Measurements from ENCODE around the gene UTP18. TPM values are rescaled to one million over a fixed set of nuclear protein-coding genes. Genes with fewer than 3 reads are reported as not detected.

Gene UTP18
- total and polyA plus RNA-seq, 2 of the 13 experiments (the other 11 are each of a cell fraction or from before 2014, with no cell fraction given), result 35.2 to 104 TPM

DNA sequence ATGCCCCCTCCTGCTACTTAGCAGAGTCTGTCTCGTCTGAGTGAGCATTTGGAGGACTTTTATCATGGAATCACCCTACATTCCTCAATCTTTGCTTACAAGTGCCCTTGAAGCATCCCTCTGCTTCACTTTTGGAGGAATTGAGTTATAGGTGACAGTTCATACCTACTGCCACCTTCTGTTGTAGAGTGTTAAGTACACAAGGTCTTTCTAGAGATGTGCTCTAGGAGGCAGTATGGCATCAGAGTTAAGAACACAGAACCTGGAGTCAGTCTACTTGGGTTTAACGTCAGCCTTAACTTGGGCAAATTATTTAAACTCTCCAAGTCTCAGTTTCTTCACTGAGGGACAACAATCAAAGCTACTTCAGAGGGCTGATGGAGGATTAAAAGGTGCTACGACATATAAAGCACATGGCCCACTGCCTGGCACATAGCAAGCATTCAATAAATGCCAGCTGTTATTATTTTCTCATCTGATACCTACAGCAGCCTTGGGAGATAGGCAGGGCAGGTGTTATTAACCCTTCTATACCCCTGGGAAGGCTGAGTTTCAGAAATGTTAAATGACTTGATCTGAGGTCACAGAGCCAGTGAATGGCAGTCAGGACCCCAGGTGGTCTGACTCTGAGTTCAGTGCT is 62.2 kb downstream of the UTP18 start (continued):
- TF ChIP-seq KDM5A (IDR thresholded peaks at IDR 0.05; ENCODE audit: borderline replicate concordance, low read length) (no peak), RBAK (CRISPR knock-in tag; IDR thresholded peaks at IDR 0.05) (no peak), ZNF7 (CRISPR knock-in tag; IDR thresholded peaks at IDR 0.05) (no peak)

DNA sequence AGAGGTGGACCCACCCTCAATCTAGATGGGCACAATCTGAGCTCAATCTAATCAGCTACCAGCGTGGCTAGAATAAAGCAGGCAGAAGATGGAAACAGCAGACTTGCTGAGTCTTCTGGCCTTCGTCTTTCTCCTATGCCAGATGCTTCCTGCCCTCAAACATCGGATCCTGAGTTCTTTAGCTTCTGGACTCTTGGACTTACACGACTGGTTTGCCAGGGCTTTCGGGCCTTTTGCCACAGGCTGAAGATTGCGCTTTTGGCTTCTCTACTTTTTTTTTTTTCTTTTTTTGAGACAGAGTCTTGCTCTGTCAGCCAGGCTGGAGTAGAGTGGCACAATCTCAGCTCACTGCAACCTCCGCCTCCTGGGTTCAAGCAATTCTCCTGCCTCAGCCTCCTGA is 65.1 kb downstream of the UTP18 start:
- Histone ChIP-seq H3K79me2 (ENCODE audit: insufficient read depth, low read length) (no peaks in the 10 kb centered on the region), H3K4me2 (ENCODE audit: low read depth, low read length) (no peak overlapping the region), H3K9ac (ENCODE audit: insufficient read depth, low read depth, low read length) (no peak overlapping the region), H2AFZ (ENCODE audit: low read length) (no peak overlapping the region), H3K4me1 (ENCODE audit: insufficient read depth, low read length) (no peaks in the 10 kb centered on the region), H3K36me3 (replicated peaks in 1 of 2; ENCODE audit: control insufficient read depth in 1 of 2, insufficient read depth in 2 of 2, low read length in 2 of 2) (no peaks in the 10 kb centered on the region), H3K27me3 (ENCODE audit: control insufficient read depth in 1 of 2, insufficient read depth in 2 of 2, low read length in 2 of 2) (no peaks in the 10 kb centered on the region), H4K20me1 (ENCODE audit: insufficient read depth, low read length) (no peaks in the 10 kb centered on the region), H3K27ac (ENCODE audit: extremely low read length, insufficient read depth, low read length) (no peak overlapping the region), H3K9me3 (ENCODE audit: low read length) (no peaks in the 10 kb centered on the region), H3K4me3 (replicated peaks in 1 of 3; ENCODE audit: insufficient read depth in 1 of 3, low read depth in 2 of 3, low read length in 3 of 3) (no peak overlapping the region)
- in situ Hi-C loops (cut with HindIII; ENCODE audit: extremely low pct_ligation_motif_present, low pct_unique_long_range_greater_than_20kb) (no loop called here), intact Hi-C loops (cut with micrococcal nuclease; ENCODE audit: unreplicated experiment) (no loop called here)
- ChIA-PET POLR2A (no interaction called here), CTCF (ENCODE audit: low intra/inter-chr PET ratio, low total read pairs) (no interaction called here)
- DNase-seq (ENCODE audit: low spot score), result no peak
- ATAC-seq, result no peak
- 25% methylated on average over 7 of the region's 7 CpGs for WGBS (ENCODE audit: low lambda C conversion rate)
- no peak for FAIRE-seq
- no TSS peak for BruUV-seq (replicated peaks)
- TF ChIP-seq HDAC2 (CRISPR knock-in tag; IDR thresholded peaks at IDR 0.05) (no peak), ZNF589 (CRISPR knock-in tag; conservative IDR thresholded peaks at IDR 0.05) (no peak), MIER3 (CRISPR knock-in tag; IDR thresholded peaks at IDR 0.05; ENCODE audit: borderline replicate concordance) (no peak), FOSL2 (CRISPR knock-in tag; IDR thresholded peaks at IDR 0.05) (no peak), WIZ (CRISPR knock-in tag; IDR thresholded peaks at IDR 0.05) (no peak), ZNF546 (CRISPR knock-in tag; conservative IDR thresholded peaks at IDR 0.05) (no peak), TBL1XR1 (IDR thresholded peaks at IDR 0.05; ENCODE audit: borderline replicate concordance, low read length, partially characterized antibody) (no peak), ZBTB42 (CRISPR knock-in tag; IDR thresholded peaks at IDR 0.05) (no peak)
- TF ChIP-seq, protein P1, sequence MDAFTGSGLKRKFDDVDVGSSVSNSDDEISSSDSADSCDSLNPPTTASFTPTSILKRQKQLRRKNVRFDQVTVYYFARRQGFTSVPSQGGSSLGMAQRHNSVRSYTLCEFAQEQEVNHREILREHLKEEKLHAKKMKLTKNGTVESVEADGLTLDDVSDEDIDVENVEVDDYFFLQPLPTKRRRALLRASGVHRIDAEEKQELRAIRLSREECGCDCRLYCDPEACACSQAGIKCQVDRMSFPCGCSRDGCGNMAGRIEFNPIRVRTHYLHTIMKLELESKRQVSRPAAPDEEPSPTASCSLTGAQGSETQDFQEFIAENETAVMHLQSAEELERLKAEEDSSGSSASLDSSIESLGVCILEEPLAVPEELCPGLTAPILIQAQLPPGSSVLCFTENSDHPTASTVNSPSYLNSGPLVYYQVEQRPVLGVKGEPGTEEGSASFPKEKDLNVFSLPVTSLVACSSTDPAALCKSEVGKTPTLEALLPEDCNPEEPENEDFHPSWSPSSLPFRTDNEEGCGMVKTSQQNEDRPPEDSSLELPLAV (CRISPR knock-in tag; conservative IDR thresholded peaks at IDR 0.05; ENCODE audit: low read depth), result no peak
- TF ChIP-seq, protein P2, sequence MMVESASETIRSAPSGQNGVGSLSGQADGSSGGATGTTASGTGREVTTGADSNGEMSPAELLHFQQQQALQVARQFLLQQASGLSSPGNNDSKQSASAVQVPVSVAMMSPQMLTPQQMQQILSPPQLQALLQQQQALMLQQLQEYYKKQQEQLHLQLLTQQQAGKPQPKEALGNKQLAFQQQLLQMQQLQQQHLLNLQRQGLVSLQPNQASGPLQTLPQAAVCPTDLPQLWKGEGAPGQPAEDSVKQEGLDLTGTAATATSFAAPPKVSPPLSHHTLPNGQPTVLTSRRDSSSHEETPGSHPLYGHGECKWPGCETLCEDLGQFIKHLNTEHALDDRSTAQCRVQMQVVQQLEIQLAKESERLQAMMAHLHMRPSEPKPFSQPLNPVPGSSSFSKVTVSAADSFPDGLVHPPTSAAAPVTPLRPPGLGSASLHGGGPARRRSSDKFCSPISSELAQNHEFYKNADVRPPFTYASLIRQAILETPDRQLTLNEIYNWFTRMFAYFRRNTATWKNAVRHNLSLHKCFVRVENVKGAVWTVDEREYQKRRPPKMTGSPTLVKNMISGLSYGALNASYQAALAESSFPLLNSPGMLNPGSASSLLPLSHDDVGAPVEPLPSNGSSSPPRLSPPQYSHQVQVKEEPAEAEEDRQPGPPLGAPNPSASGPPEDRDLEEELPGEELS (CRISPR knock-in tag; IDR thresholded peaks at IDR 0.05), result no peak
- TF ChIP-seq, protein P3, sequence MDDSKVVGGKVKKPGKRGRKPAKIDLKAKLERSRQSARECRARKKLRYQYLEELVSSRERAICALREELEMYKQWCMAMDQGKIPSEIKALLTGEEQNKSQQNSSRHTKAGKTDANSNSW (CRISPR knock-in tag; IDR thresholded peaks at IDR 0.05; ENCODE audit: borderline replicate concordance), result no peak
- TF ChIP-seq, protein P4, sequence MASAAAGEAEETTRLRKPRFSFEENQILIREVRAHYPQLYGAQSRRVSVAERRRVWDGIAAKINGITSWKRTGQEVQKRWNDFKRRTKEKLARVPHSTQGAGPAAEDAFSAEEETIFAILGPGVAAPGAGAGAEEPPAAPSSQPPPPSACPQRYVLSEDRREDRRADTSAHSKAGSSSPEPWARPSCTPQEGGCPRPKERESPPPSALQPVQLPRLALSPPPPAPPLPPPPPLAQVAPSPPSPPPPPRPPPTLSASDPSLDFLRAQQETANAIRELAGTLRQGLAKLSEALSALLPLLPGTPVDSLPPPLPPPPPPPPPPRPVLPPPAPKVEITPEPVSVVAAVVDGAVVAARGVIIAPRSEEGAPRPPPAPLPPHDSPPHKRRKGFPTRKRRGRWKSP (CRISPR knock-in tag; IDR thresholded peaks at IDR 0.05), result no peak

Data from HepG2 (cell line).